Chondrocyte (in vitro differentiated cells): ENCODE data around the gene MUC16. TPM values are rescaled to one million over a fixed set of nuclear protein-coding genes. Genes with fewer than 3 reads are reported as not detected.

Experiments used
- DNase-seq: peaks from one replicate; pipeline ENCODE4 v3.0.0; 2021; ENCODE audit warnings: mixed read lengths, low spot score
- H3K27ac Mint-ChIP-seq: one replicate; pipeline ENCODE4 v1.8.0; 2021; ENCODE audit warnings: mild to moderate bottlenecking, moderate library complexity, mixed read lengths; ENCODE audit not compliant: unreplicated experiment
- H3K27me3 Mint-ChIP-seq: 2 replicates; pipeline ENCODE4 v1.8.0; 2021; ENCODE audit warnings: low read depth, mixed read lengths
- H3K36me3 Mint-ChIP-seq: 2 replicates; pipeline ENCODE4 v1.8.0; 2021; ENCODE audit warnings: low read depth, mixed read lengths
- H3K4me1 Mint-ChIP-seq: 2 replicates; pipeline ENCODE4 v1.8.0; 2021; ENCODE audit warnings: low read depth, mild to moderate bottlenecking, mixed read lengths
- H3K4me3 Mint-ChIP-seq: one replicate; pipeline ENCODE4 v1.8.0; 2021; ENCODE audit warnings: mild to moderate bottlenecking, moderate library complexity, mixed read lengths; ENCODE audit not compliant: unreplicated experiment
- H3K9me3 Mint-ChIP-seq: 2 replicates; pipeline ENCODE4 v1.8.0; 2021; ENCODE audit warnings: low read depth, mixed read lengths
- CTCF ChIP-seq: fragments of 200-600 bp; sonication (generic); IDR thresholded peaks from 2 replicates; pipeline ENCODE4 v1.5.0; 2021; ENCODE audit warnings: antibody characterized with exemption, mild to moderate bottlenecking, moderate library complexity
- total RNA-seq: library from RNA; stranded (reverse); gene quantifications from 3 replicates; pipeline ENCODE4 v1.2.1, GENCODE V29; 2021

Gene MUC16
- total RNA-seq, 1 donor from 2014 or later = not detected

- Mint-ChIP-seq H3K9me3 (peaks cover 13% of the 10 kb centered on the region), H3K36me3 (no peaks in the 10 kb centered on the region), H3K27ac (no peak overlapping the region), H3K4me1 (no peaks in the 10 kb centered on the region), H3K27me3 (no peaks in the 10 kb centered on the region), H3K4me3 (no peak overlapping the region)
- no peak for TF ChIP-seq CTCF
- DNase-seq = no peak
These were observed 778 bp downstream of the MUC16 start for GRCh38 chr19:9009431-9009830.

- Mint-ChIP-seq H3K4me3 (no peak overlapping the region), H3K36me3 (no peaks in the 10 kb centered on the region), H3K9me3 (peaks cover 10% of the 10 kb centered on the region), H3K27ac (no peak overlapping the region), H3K4me1 (no peaks in the 10 kb centered on the region), H3K27me3 (no peaks in the 10 kb centered on the region)
- TF ChIP-seq CTCF = no peak
- no peak for DNase-seq
These were observed 1.5 kb downstream of the MUC16 start for GRCh38 chr19:9008667-9009066.

- no peaks in the 10 kb centered on the region for H3K36me3 Mint-ChIP-seq
- TF ChIP-seq CTCF = no peak
- H3K4me3 Mint-ChIP-seq = no peak overlapping the region
- no peaks in the 10 kb centered on the region for H3K4me1 Mint-ChIP-seq
- DNase-seq = no peak
- H3K9me3 Mint-ChIP-seq = peaks cover 43% of the 10 kb centered on the region
- no peak overlapping the region for H3K27ac Mint-ChIP-seq
- H3K27me3 Mint-ChIP-seq = no peaks in the 10 kb centered on the region
These were observed 9.3 kb downstream of the MUC16 start for GRCh38 chr19:9000933-9001332.

- H3K27me3 Mint-ChIP-seq = no peaks in the 10 kb centered on the region
- H3K4me3 Mint-ChIP-seq = no peak overlapping the region
- H3K9me3 Mint-ChIP-seq = peaks cover 25% of the 10 kb centered on the region
- peak; percentile 12 for TF ChIP-seq CTCF
- H3K36me3 Mint-ChIP-seq = no peaks in the 10 kb centered on the region
- no peaks in the 10 kb centered on the region for H3K4me1 Mint-ChIP-seq
- no peak overlapping the region for H3K27ac Mint-ChIP-seq
- no peak for DNase-seq
These were observed 22.0 kb downstream of the MUC16 start for GRCh38 chr19:8988204-8988603.

- H3K27me3 Mint-ChIP-seq = no peaks in the 10 kb centered on the region
- H3K4me1 Mint-ChIP-seq = no peaks in the 10 kb centered on the region
- H3K4me3 Mint-ChIP-seq = no peak overlapping the region
- H3K27ac Mint-ChIP-seq = no peak overlapping the region
- peaks cover 29% of the 10 kb centered on the region for H3K9me3 Mint-ChIP-seq
- H3K36me3 Mint-ChIP-seq = no peaks in the 10 kb centered on the region
- TF ChIP-seq CTCF = no peak
- no peak for DNase-seq
These were observed 23.9 kb downstream of the MUC16 start for GRCh38 chr19:8986296-8986695.
